Measurements from ENCODE around the gene IDH3G.

DNA sequence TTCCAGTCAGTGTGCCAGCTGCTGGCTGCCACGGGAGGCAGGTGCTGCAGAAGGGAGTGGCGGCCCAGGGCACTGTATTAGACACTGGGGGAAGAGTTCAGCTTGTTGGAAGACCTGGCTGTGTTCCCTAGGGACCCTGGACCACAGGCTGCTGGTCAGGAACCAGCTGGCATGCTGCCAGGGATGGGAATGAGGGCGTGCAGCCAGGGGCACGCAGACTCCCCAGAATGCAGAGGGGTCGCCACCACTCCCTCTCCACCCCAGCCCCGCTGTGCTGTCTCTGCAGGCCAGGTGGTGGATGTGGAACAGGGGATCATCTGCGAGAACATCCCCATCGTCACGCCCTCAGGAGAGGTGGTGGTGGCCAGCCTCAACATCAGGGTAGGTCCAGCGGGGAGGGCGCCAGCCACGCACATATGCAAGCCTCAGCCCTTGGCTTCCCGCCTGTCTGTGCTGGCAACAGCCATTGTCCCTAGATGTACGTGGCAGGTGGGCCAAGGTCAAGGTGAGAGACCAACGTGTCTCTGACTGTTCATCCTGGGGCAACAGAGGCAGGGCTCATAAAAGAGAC lies 57.2 kb downstream of the IDH3G start:
- TF ChIP-seq EZH2 (IDR thresholded peaks at IDR 0.05) (no peak), POLR2AphosphoS5 (IDR thresholded peaks at IDR 0.05; ENCODE audit: borderline replicate concordance, low read depth, low read length) (no peak)
